ENCODE results near the gene TMEM140.
"Not testable (repeated sequence)": the region's sequence is repeated elsewhere in the genome, so short reads cannot be mapped to it uniquely, and the experiment has no call there.

The TMEM140 gene

GRCh38 chr7:135158874-135159273 is 11.0 kb downstream of the TMEM140 start:
- no peak for DNase-seq (ENCODE audit: low read depth)

GRCh38 chr7:135159359-135160085 is 11.7 kb downstream of the TMEM140 start:
- peak; percentile 42 for DNase-seq (ENCODE audit: low read depth)

- DNase-seq (ENCODE audit: low read depth) = peak; percentile 46
Measured at GRCh38 chr7:135160098-135160857, 12.4 kb downstream of the TMEM140 start.

- DNase-seq (ENCODE audit: low read depth) = no peak
Measured at GRCh38 chr7:135160858-135161653, 13.2 kb downstream of the TMEM140 start.

- no peak for DNase-seq (ENCODE audit: low read depth)
Measured at GRCh38 chr7:135161669-135162068, 13.8 kb downstream of the TMEM140 start.

GRCh38 chr7:135162382-135163001 is 14.6 kb downstream of the TMEM140 start:
- DNase-seq (ENCODE audit: low read depth) = no peak

GRCh38 chr7:135164357-135165061 is 16.6 kb downstream of the TMEM140 start:
- peak; percentile 29 for DNase-seq (ENCODE audit: low read depth)

- DNase-seq (ENCODE audit: low read depth) = no peak
Measured at GRCh38 chr7:135165862-135166261, 18.0 kb downstream of the TMEM140 start.

- DNase-seq (ENCODE audit: low read depth) = no peak
Measured at GRCh38 chr7:135166338-135166990, 18.6 kb downstream of the TMEM140 start.

- no peak for DNase-seq (ENCODE audit: low read depth)
Measured at GRCh38 chr7:135167365-135167917, 19.6 kb downstream of the TMEM140 start.

GRCh38 chr7:135168001-135168400 is 20.1 kb downstream of the TMEM140 start:
- no peak for DNase-seq (ENCODE audit: low read depth)

GRCh38 chr7:135168489-135169140 is 20.7 kb downstream of the TMEM140 start:
- DNase-seq (ENCODE audit: low read depth) = no peak

GRCh38 chr7:135169141-135169963 is 21.5 kb downstream of the TMEM140 start:
- DNase-seq (ENCODE audit: low read depth) = peak; percentile 74

GRCh38 chr7:135169964-135170273 is 22.0 kb downstream of the TMEM140 start:
- no peak for DNase-seq (ENCODE audit: low read depth)

- DNase-seq (ENCODE audit: low read depth) = peak; percentile 94
Measured at GRCh38 chr7:135170274-135170997, 22.6 kb downstream of the TMEM140 start, which contains the start of gene CYREN. Gene CYREN, minus strand, starts transcription at chr7:135170707. Its CDS starts 1,785 bp downstream, at chr7:135168922.

- DNase-seq (ENCODE audit: low read depth) = not testable (repeated sequence)
Measured at GRCh38 chr7:135170998-135171481, 23.2 kb downstream of the TMEM140 start.

GRCh38 chr7:135171581-135172291 is 23.9 kb downstream of the TMEM140 start:
- peak; percentile 17 for DNase-seq (ENCODE audit: low read depth)

GRCh38 chr7:135173916-135174315 is 26.0 kb downstream of the TMEM140 start:
- DNase-seq (ENCODE audit: low read depth) = not testable (repeated sequence)

Measured in ELR (cell line).